ENCODE data around the gene TDRD6.
"Not testable (repeated sequence)": the region's sequence is repeated elsewhere in the genome, so short reads cannot be mapped to it uniquely, and the experiment has no call there.

DNA sequence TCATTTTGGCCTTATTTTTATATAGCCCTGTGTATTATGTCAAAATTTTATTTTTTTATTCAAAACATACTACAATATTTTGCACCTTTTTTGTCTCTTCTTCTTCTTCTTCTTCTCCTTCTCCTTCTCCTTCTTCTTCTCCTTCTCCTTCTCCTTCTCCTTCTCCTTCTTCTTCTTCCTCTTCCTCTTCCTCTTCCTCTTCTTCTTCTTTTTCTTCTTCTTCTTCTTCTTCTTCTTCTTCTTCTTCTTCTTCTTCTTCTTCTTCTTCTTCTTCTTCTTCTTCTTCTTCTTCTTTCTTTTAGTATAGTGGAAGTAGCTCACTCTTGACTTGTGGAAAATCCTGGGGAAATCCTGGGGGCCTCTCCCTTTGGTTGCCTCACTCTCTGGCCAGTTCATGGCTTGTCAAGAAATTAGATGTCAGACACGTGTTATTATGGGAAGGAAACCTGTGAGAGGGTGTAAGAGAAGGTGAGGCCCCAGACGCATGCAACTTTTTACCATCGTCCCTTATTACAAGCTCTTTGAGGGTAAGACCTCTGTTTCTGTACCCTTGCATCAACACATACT lies 56.6 kb downstream of the TDRD6 start:
- TF ChIP-seq EZH2 (IDR thresholded peaks at IDR 0.05; ENCODE audit: borderline replicate concordance, low read length), result not testable (repeated sequence)
- TF ChIP-seq, protein P1, sequence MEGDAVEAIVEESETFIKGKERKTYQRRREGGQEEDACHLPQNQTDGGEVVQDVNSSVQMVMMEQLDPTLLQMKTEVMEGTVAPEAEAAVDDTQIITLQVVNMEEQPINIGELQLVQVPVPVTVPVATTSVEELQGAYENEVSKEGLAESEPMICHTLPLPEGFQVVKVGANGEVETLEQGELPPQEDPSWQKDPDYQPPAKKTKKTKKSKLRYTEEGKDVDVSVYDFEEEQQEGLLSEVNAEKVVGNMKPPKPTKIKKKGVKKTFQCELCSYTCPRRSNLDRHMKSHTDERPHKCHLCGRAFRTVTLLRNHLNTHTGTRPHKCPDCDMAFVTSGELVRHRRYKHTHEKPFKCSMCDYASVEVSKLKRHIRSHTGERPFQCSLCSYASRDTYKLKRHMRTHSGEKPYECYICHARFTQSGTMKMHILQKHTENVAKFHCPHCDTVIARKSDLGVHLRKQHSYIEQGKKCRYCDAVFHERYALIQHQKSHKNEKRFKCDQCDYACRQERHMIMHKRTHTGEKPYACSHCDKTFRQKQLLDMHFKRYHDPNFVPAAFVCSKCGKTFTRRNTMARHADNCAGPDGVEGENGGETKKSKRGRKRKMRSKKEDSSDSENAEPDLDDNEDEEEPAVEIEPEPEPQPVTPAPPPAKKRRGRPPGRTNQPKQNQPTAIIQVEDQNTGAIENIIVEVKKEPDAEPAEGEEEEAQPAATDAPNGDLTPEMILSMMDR (conservative IDR thresholded peaks at IDR 0.05 in 1 of 2, IDR thresholded peaks at IDR 0.05 in 1 of 2; ENCODE audit: extremely low read depth in 1 of 2, insufficient read depth in 1 of 2, low read depth in 1 of 2, low read length in 2 of 2), result not testable (repeated sequence)
